IPS DF 6.9 (cell line): ENCODE results near the gene ZBTB42.

Experiments
- DNase-seq: peaks from one replicate; pipeline ENCODE4 v3.0.0-alpha.2; 2013; ENCODE audit warnings: low read depth, low spot score
- H3K27ac ChIP-seq: one replicate; pipeline ENCODE4 v1.5.1; 2013; ENCODE audit warnings: low read length, control low read depth
- H3K27me3 ChIP-seq: 2 replicates; pipeline ENCODE4 v1.6.1; 2013; ENCODE audit warnings: mild to moderate bottlenecking, low read length; ENCODE audit not compliant: control insufficient read depth, insufficient read depth
- H3K36me3 ChIP-seq: 2 replicates; pipeline ENCODE4 v1.6.1; 2013; ENCODE audit warnings: low read length; ENCODE audit not compliant: control insufficient read depth, insufficient read depth
- H3K4me1 ChIP-seq: 2 replicates; pipeline ENCODE4 v1.6.1; 2013; ENCODE audit warnings: low read length; ENCODE audit not compliant: control insufficient read depth, insufficient read depth
- H3K4me3 ChIP-seq: 2 replicates; pipeline ENCODE4 v1.5.1; 2013; ENCODE audit warnings: mild to moderate bottlenecking, low read length
- H3K9me3 ChIP-seq: 2 replicates; pipeline ENCODE4 v1.6.1; 2013; ENCODE audit warnings: low read length, inconsistent platforms; ENCODE audit not compliant: control insufficient read depth, insufficient read depth
- WGBS: extraction: QIAGEN DNeasy Blood & Tissue Kit; methylation state at CpG from one replicate; pipeline ENCODE4 v1.1.7; 2013; ENCODE audit warnings: mixed read lengths, missing lambda C conversion rate; ENCODE audit not compliant: insufficient read length, insufficient coverage; 5-methylcytosine and 5-hydroxymethylcytosine counted together

ZBTB42 gene

DNA sequence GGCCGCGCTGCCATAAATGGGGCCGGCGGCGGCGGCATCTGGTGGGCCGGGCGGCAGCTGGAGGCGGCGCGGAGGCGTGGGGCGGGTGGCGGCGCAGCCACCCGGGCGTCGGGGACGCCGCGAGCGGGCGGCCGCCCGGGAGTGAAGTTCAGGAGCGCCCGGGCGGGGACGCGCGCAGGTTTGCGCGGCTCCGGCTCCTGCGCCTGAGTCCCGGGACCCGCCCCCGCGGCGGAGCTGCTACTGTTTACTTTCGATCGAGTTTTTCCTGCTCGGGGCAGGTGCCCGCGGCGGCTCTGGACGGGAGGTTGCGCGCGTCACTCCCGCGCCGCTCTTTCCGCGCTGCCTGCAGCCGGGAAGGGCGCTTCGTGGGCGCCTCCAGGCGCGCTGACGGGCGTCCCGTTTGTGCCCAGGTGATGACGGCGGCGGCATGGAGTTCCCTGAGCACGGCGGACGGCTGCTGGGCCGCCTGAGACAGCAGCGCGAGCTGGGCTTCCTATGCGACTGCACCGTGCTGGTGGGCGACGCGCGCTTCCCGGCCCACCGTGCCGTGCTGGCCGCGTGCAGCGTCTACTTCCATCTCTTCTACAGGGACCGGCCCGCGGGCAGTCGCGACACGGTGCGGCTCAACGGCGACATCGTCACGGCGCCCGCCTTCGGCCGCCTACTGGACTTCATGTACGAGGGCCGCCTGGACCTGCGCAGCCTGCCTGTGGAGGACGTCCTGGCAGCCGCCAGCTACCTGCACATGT, at the start of gene ZBTB42:
Gene ZBTB42, plus strand, starts transcription at position 331 of the 749 bp plus-strand sequence. Its CDS starts 97 bp downstream, at position 428.
- H3K27ac ChIP-seq, result no peak within 1 kb of the TSS
- H3K27me3 ChIP-seq, result peaks cover 21% of the 10 kb centered on the region
- H3K4me1 ChIP-seq, result peaks cover 12% of the 10 kb centered on the region
- whole genome bisulfite sequencing, result no CpG with 5 or more reads among the region's 105 CpGs
- peak within 1 kb of the TSS; percentile 78 for H3K4me3 ChIP-seq
- DNase-seq, result no peak
- H3K9me3 ChIP-seq, result no peaks in the 10 kb centered on the region
- H3K36me3 ChIP-seq, result no peaks in the 10 kb centered on the region; the same call in 1 of the 2 replicates

DNA sequence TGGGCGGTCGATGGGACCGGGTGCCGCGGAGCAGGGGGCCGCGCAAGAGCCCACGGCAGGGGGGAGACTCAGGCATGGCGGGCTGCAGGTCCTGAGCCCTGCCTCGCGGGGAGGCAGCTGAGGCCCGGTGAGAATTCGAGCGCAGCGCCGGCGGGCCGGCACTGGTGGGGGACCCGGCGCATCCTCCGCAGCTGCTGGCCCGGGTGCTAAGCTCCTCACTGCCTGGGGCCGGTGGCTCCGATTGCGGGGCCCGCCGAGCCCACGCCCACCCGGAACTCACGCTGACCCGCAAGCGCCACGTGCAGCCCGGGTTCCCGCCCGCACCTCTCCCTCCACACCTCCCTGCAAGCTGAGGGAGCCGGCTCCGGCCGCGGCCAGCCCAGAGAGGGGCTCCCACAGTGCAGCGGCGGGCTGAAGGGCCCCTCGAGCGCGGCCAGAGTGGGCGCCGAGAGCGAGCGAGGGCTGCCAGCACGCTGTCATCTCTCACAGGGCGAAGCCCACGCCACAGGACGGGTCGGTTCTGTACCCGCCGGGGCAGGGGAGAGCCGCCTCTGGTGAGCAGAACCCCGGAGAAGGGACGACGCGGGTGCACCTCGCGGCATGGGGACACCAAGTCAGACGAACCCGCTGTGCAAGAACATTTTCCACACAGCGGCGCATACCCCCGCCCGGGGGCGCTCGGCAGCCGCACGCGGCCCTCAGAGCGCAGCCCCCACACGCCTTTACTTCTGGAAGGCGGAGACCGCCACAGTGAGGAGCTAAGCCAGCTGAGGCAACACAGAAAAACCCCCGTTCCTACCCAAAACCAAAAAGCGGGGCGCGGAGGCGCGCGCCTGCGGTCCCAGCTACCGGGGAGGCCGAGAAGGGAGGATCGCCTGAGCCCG, 49.1 kb upstream of the ZBTB42 start:
- Histone ChIP-seq H3K27ac (no peak overlapping the region), H3K36me3 (peaks cover 17% of the 10 kb centered on the region), H3K4me3 (peak overlapping the region; percentile 26; the same call in 1 of the 2 replicates), H3K9me3 (no peaks in the 10 kb centered on the region), H3K27me3 (no peaks in the 10 kb centered on the region), H3K4me1 (peaks cover 5% of the 10 kb centered on the region; the same call in 1 of the 2 replicates)
- WGBS, result no CpG with 5 or more reads among the region's 90 CpGs
- DNase-seq, result no peak

GRCh38 chr14:104752423-104752734, 48.5 kb upstream of the ZBTB42 start:
- no peak for DNase-seq
- peaks cover 23% of the 10 kb centered on the region for H3K36me3 ChIP-seq
- WGBS, result no CpG with 5 or more reads among the region's 21 CpGs
- no peak overlapping the region for H3K27ac ChIP-seq
- H3K27me3 ChIP-seq, result no peaks in the 10 kb centered on the region
- H3K4me3 ChIP-seq, result peak overlapping the region; percentile 26; the same call in 1 of the 2 replicates
- H3K9me3 ChIP-seq, result no peaks in the 10 kb centered on the region
- H3K4me1 ChIP-seq, result peaks cover 5% of the 10 kb centered on the region; the same call in 1 of the 2 replicates

DNA sequence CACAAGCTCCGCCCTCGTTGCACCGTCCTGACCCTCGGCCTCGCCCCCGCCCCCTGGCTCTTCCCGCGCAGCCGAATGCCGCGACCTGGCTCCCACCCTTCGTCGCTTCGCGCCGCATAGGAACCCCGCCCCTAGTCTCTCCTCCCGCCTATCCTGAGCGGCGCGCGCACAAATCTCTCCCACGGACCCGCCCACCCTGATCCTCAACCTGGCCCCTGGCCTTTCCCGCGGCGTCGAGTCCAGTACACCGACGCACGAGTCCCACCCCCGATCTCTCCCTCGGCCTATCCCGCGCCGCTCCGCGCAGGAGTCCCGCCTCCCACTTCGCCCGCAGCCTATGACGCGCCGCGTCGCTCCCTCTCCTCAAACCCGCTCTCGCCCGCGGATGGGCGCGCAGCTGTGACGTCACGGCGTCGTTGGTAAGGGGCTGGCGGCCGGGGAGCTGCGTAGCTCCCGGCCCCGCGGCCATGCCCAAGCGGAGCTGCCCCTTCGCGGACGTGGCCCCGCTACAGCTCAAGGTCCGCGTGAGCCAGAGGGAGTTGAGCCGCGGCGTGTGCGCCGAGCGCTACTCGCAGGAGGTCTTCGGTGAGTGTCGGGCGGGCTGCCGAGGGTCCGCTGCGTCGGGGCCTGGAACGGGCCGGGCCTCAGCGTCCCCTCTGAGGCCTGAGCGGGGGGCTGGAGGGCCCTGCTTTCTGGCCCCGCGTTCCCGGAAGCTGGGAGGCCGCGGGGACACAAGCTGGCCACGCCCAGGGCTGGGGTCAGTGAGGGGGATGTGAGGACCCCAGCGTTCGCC, 48.0 kb upstream of the ZBTB42 start, which contains the start of gene SIVA1:
Gene SIVA1, plus strand, starts transcription at position 413 of the 793 bp plus-strand sequence. Its CDS starts 55 bp downstream, at position 468.
- Histone ChIP-seq H3K4me1 (peaks cover 5% of the 10 kb centered on the region; the same call in 1 of the 2 replicates), H3K27me3 (no peaks in the 10 kb centered on the region), H3K27ac (no peak within 1 kb of the TSS), H3K4me3 (peak within 1 kb of the TSS; percentile 99), H3K36me3 (peaks cover 28% of the 10 kb centered on the region), H3K9me3 (no peaks in the 10 kb centered on the region)
- no CpG with 5 or more reads among the region's 95 CpGs for WGBS
- DNase-seq, result peak; percentile 98

DNA sequence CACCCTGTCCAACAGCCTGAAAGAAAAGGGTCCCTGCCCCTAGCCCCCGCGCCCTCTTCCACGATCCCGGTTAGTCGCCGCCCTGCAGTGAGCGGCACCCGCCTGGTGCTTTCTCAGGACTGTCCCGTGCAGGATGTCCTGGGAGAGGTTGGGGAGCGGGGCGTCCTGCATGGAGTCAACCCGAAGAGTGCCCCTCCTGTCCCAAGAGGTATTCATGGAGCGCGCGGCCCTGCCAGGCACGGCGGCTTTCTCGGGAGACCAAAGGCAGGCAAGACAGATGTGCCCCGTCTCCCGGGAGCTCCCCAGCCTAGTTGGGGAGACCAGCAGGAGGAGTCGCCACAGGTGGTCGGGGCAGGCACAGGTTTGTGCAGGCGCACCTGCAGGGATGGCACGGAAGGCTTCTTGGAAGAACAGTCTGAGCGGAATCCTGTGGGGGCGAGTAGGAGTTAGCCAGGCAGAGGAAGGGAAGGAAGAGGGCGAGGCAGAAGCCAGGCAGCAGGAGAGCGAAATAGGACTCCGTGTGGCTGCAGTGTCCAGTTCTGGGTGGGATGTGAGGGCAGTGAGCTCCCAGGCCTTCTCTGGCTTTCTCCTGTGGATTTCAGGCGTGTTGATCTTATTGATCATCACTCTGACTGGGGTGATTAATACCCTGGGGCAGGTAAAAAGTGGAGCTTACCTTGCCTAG, 47.2 kb upstream of the ZBTB42 start:
- peak overlapping the region; percentile 99 for H3K4me3 ChIP-seq
- peaks cover 32% of the 10 kb centered on the region for H3K36me3 ChIP-seq
- peaks cover 5% of the 10 kb centered on the region; the same call in 1 of the 2 replicates for H3K4me1 ChIP-seq
- H3K27me3 ChIP-seq, result no peaks in the 10 kb centered on the region
- WGBS, result no CpG with 5 or more reads among the region's 30 CpGs
- H3K27ac ChIP-seq, result no peak overlapping the region
- DNase-seq, result no peak
- no peaks in the 10 kb centered on the region for H3K9me3 ChIP-seq

DNA sequence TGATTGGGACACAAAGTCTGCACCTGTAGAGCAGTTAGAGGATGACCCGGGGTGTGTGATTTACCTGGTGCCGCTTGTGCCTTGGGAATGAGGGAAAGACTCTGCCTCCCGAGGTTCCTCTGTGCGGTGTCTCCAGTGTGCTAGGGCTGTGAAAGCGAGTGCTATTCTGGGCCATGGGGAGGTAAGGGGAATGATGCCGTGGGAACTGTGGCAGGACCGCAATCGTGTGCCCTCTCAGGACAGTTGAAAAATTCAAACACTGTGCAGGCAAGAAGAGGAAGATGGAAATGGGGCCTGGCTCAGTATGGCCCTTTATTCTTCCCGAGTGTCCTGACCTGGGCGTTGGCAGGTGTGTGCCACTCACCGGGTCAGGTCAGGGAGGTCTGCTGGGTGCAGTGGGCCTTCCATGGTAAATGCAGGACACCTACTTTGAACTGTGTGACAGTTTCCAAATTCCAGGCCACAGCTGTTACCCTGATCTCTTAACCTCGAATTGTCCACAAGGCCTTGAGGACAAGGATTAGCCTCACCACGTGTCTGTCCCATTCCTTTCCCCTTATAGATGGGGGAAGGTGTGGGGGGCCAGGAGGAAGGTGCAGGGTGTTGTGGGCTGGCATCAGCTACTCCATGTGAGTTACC, 46.6 kb upstream of the ZBTB42 start:
- Histone ChIP-seq H3K9me3 (no peaks in the 10 kb centered on the region), H3K27me3 (no peaks in the 10 kb centered on the region), H3K4me1 (peaks cover 5% of the 10 kb centered on the region; the same call in 1 of the 2 replicates), H3K4me3 (no peak overlapping the region; the same call in 1 of the 2 replicates), H3K27ac (no peak overlapping the region), H3K36me3 (peaks cover 35% of the 10 kb centered on the region)
- DNase-seq, result no peak
- WGBS, result no CpG with 5 or more reads among the region's 13 CpGs

GRCh38 chr14:104755621-104756020, 45.3 kb upstream of the ZBTB42 start:
- Histone ChIP-seq H3K27ac (no peak overlapping the region), H3K36me3 (peaks cover 38% of the 10 kb centered on the region), H3K27me3 (no peaks in the 10 kb centered on the region), H3K4me1 (peaks cover 5% of the 10 kb centered on the region; the same call in 1 of the 2 replicates), H3K9me3 (no peaks in the 10 kb centered on the region), H3K4me3 (no peak overlapping the region)
- WGBS, result no CpG with 5 or more reads among the region's 11 CpGs
- DNase-seq, result no peak

DNA sequence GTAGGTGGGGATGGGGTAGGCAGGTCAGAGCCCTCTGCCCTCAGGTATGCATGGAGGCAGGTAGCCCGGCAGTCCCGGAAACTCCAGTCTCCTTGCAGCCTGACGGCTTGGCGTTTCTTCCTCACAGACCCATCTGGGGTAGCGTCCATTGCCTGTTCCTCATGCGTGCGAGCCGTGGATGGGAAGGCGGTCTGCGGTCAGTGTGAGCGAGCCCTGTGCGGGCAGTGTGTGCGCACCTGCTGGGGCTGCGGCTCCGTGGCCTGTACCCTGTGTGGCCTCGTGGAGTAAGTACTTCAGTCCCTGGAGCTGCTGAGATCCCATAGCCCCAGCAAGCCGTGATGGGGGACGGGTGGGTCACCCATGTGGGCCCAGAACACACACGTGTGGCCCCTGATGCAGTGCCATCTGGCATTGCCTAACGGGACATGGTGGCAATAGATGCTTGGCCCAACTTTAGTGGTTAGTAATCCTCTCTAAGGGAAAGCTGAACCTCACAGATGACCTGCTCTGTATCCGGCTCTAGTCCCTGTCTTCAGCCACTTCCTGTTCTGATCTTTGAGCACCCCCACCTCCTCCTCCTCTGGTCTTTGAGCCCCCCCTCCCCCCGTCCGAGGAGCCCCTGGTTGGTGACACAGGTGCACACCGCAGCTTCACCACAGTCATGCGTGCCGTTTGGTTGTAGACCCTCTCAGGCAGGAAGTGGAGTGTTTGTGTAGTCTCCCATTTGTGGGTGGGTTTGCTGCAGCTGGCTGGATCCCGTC, 44.2 kb upstream of the ZBTB42 start:
- DNase-seq, result no peak
- no CpG with 5 or more reads among the region's 27 CpGs for WGBS
- H3K9me3 ChIP-seq, result no peaks in the 10 kb centered on the region
- H3K36me3 ChIP-seq, result peaks cover 38% of the 10 kb centered on the region
- H3K4me3 ChIP-seq, result no peak overlapping the region
- no peaks in the 10 kb centered on the region for H3K27me3 ChIP-seq
- peaks cover 5% of the 10 kb centered on the region; the same call in 1 of the 2 replicates for H3K4me1 ChIP-seq
- no peak overlapping the region for H3K27ac ChIP-seq

GRCh38 chr14:104757238-104757585, 43.7 kb upstream of the ZBTB42 start:
- Histone ChIP-seq H3K27ac (no peak overlapping the region), H3K4me3 (no peak overlapping the region), H3K4me1 (peaks cover 5% of the 10 kb centered on the region; the same call in 1 of the 2 replicates), H3K36me3 (peaks cover 38% of the 10 kb centered on the region), H3K27me3 (no peaks in the 10 kb centered on the region), H3K9me3 (no peaks in the 10 kb centered on the region)
- WGBS, result no CpG with 5 or more reads among the region's 10 CpGs
- DNase-seq, result no peak
